Heart left ventricle (tissue), 16 donors: ENCODE data around the gene PRR23C. TPM values are rescaled to one million over a fixed set of nuclear protein-coding genes. Genes with fewer than 3 reads are reported as not detected.

Experiments used
- ATAC-seq, 4 donors: fragments of 200-7000 bp; cut with Tn5 transposase; one replicate each; pipeline ENCODE4 v1.9.1; 2020 to 2022; ENCODE audit warnings: moderate library complexity in 4 of 4, mild to moderate bottlenecking in 3 of 4, moderate number of reproducible peaks in 1 of 4
- DNase-seq, 5 donors: peaks; one replicate each; pipeline ENCODE4 v3.0.0-alpha.2; 2020
- H3K27ac ChIP-seq, 12 donors: fragments of 200-600 bp; sonication (generic) in 4 of 12; one replicate each; pipeline versions ENCODE4 v1.5.0 to v1.8.0; 2016 to 2022; ENCODE audit warnings: mild to moderate bottlenecking in 2 of 12
- H3K27me3 ChIP-seq, 9 donors: fragments of 200-600 bp; sonication (generic) in 2 of 9; one replicate each; pipeline versions ENCODE4 v1.5.1 to v1.8.0; 2016 to 2022; ENCODE audit warnings: mild to moderate bottlenecking in 3 of 9
- H3K36me3 ChIP-seq, 9 donors: fragments of 200-600 bp; sonication (generic) in 2 of 9; one replicate each; pipeline versions ENCODE4 v1.5.0 to v1.8.0; 2018 to 2022; ENCODE audit warnings: mild to moderate bottlenecking in 2 of 9
- H3K4me1 ChIP-seq, 12 donors: fragments of 200-600 bp; sonication (generic) in 4 of 12; one replicate each; pipeline versions ENCODE4 v1.5.0 to v1.8.0; 2016 to 2022; ENCODE audit warnings: mild to moderate bottlenecking in 3 of 12
- H3K4me3 ChIP-seq, 12 donors: fragments of 200-600 bp; sonication (generic) in 4 of 12; one replicate each; pipeline versions ENCODE4 v1.5.0 to v1.8.0; 2017 to 2022; ENCODE audit warnings: mild to moderate bottlenecking in 9 of 12, moderate library complexity in 4 of 12
- H3K9me3 ChIP-seq, 12 donors: fragments of 200-600 bp; sonication (generic) in 4 of 12; one replicate each; pipeline versions ENCODE4 v1.5.0 to v1.8.0; 2016 to 2022; ENCODE audit warnings: mild to moderate bottlenecking in 1 of 12
- POLR2A ChIP-seq, 2 donors: fragments of 450-650 bp; IDR thresholded peaks; one replicate each; pipeline ENCODE4 v1.6.1; 2017; ENCODE audit warnings: antibody characterized with exemption in 2 of 2, mild to moderate bottlenecking in 2 of 2, moderate library complexity in 2 of 2
- WGBS, 4 donors: extraction: QIAGEN DNeasy Blood & Tissue Kit in 2 of 4; methylation state at CpG; one replicate each; pipeline versions ENCODE4 v1.1.5 to v1.1.7; 2013 to 2018; 5-methylcytosine and 5-hydroxymethylcytosine counted together
- intact Hi-C, 10 donors: fragments of 100-400 bp; cut with DNase I; formaldehyde crosslinking; loops; one replicate each; pipeline versions ENCODE4 v1.11.1 to v1.14.2; 2022
- polyA plus RNA-seq, 2 donors: library from polyadenylated mRNA; stranded (reverse); fragments of 200-250 nt; gene quantifications; one replicate each; pipeline ENCODE4 v1.2.3, GENCODE V29; 2013
- total RNA-seq, 9 donors: library from RNA; depleted of rRNA in 2 of 9; stranded (reverse); fragments of >200 nt in 2 of 9; fragmentation: NEBNext Ultra II Directional in 3 of 9; extraction: Animal tissue kit (Norgen Biotek cat#: 25700) in 3 of 9; gene quantifications; one replicate each; pipeline versions ENCODE4 v1.1.0 to v1.2.4, GENCODE V29; 2016 to 2023
- TF ChIP-seq, protein P1 (sequence below), 12 donors: fragments of 200-600 bp; sonication (generic) in 4 of 12; IDR thresholded peaks; one replicate each; pipeline versions ENCODE4 v1.5.0 to v1.8.0; 2018 to 2022; ENCODE audit warnings: antibody characterized with exemption in 12 of 12, mild to moderate bottlenecking in 5 of 12
- donor health status: ischemic (EF 13 %, LVEDD 7.1; RV severe dilation, severe dysfunction).
- donor health status: healthy with polysubstance abuse.
- donor health status: DM: no; HTN: yes; CAD: no.
- donor health status: DM: no; HTN: no; CAD: no.
- donor health status: ischemic (EF 25% LVEDD 6.9; RV normal size, moderate dysfunction).
- donor health status: ischemic (EF 25% LVEDD 5.7; RV mildly dilated, moderate dysfunction).
- donor health status: healthy.
- donor health status: DM: yes; HTN: yes; CAD: no.
- donor health status: ischemic (EF 35%, LVEDD 5.7; RV mildly dilated, moderate dysfunction).
- donor health status: nonischemic (EF 11% LVEDD 7.7; RV severe dilation, severe dysfunction).
- donor health status: DM: yes; HTN: yes; CAD: no.
- donor health status: PGD.
- donor health status: ischemic (EF 29% LVEDD 5.4; RV normal size, mild dysfunction).
- donor health status: nonischemic (EF 23%, LVEDD 6.1; RV moderate dilation, normal function).

PRR23C gene
- total and polyA plus RNA-seq, 11 donors: not detected

DNA sequence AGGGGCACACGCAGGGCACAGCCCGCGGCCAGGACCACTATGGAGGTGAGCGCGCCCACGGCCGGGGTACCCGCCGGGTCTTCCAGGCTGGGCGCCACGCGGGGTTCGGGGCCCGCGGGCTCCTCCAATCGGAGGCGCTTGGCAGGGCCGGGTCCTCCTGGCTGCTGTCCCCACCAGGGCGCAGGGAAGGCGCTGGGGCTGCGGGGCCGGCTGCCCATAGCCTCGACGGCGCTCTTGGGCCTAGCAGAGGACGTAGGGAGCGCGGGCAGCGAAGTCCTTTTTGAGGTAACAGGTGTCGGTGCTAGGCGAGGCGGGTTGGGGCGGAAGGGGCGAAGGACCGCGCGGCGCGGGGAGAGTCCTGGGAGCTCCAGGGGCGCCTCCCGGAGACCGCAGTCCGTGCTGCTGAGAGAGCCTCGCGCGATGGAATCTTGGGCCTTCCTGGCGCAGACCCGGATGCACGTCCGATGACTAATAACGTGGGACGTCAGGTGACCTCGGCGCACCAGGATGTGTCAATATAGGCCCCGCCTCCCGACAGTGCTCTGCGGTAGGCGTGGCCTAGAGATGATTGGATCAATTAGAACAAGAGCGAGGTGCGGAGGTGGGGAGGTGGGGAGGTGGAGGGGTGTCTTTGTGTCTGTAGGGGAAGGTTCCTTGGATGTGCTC lies 38.5 kb downstream of the PRR23C start, which contains the start of gene PRR23A:
Gene PRR23A, minus strand, starts transcription at position 218 of the 666 bp plus-strand sequence. Its CDS starts 0 bp downstream, at position 218.
- Histone ChIP-seq H3K27ac (no peak within 1 kb of the TSS), H3K4me1 (no peaks in the 10 kb centered on the region), H3K36me3 (no peaks in the 10 kb centered on the region), H3K4me3 (no peak within 1 kb of the TSS), H3K9me3 (peaks cover 0 to 27% (median 10%) of the 10 kb centered on the region in 12 donors), H3K27me3 (peaks cover 0 to 3% (median 0%) of the 10 kb centered on the region in 9 donors)
- DNase-seq (no peak), ATAC-seq (no peak)
- intact Hi-C loops: no loop called here
- TF ChIP-seq, protein P1, sequence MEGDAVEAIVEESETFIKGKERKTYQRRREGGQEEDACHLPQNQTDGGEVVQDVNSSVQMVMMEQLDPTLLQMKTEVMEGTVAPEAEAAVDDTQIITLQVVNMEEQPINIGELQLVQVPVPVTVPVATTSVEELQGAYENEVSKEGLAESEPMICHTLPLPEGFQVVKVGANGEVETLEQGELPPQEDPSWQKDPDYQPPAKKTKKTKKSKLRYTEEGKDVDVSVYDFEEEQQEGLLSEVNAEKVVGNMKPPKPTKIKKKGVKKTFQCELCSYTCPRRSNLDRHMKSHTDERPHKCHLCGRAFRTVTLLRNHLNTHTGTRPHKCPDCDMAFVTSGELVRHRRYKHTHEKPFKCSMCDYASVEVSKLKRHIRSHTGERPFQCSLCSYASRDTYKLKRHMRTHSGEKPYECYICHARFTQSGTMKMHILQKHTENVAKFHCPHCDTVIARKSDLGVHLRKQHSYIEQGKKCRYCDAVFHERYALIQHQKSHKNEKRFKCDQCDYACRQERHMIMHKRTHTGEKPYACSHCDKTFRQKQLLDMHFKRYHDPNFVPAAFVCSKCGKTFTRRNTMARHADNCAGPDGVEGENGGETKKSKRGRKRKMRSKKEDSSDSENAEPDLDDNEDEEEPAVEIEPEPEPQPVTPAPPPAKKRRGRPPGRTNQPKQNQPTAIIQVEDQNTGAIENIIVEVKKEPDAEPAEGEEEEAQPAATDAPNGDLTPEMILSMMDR (IDR thresholded peaks at IDR 0.05): no peak
- no peak for TF ChIP-seq POLR2A (IDR thresholded peaks at IDR 0.05)
- 61 to 74% (median 69%) methylated on average over 41 to 60 of the region's 60 CpGs for WGBS, 4 donors

DNA sequence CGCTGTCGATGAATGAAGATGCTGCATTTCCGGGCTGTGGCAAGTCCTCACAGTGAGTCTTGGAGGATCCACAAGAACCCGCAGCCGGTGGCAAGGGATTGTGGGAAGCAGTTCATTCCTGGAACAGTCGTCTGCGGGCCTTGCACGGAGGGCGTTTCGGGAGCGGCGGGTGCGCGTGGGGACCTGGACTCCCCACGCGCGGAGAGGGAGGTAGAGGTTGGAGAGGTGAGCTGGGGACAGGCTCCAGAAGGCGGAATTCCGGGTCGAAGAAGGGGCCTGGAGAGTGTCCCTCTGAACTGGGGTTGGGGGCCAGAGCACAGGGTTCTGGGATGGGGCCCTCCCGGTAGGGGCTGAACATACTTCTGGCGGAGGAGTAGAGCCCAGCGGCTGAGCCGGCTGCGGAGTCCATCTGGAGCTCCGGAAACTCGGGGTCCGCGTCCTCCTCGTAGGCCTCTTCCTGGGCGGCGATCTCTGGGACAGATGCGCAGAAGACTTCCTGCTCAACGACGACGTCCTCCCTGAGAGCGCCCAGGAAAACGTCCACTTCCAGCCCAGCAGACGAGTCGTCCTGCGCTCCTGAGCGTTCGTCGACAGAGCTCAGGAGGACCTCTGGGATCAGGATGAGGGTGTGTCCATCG lies 39.2 kb downstream of the PRR23C start:
- peaks cover 0 to 9% (median 0%) of the 10 kb centered on the region in 9 donors for H3K27me3 ChIP-seq
- peaks cover 0 to 33% (median 11%) of the 10 kb centered on the region in 12 donors for H3K9me3 ChIP-seq
- WGBS, 4 donors: 78 to 92% (median 81%) methylated on average over 43 to 45 of the region's 45 CpGs
- intact Hi-C loops: no loop called here
- TF ChIP-seq POLR2A (IDR thresholded peaks at IDR 0.05): no peak
- TF ChIP-seq, protein P1 (IDR thresholded peaks at IDR 0.05): no peak
- no peak overlapping the region for H3K27ac ChIP-seq
- no peaks in the 10 kb centered on the region for H3K4me1 ChIP-seq
- H3K4me3 ChIP-seq: no peak overlapping the region
- DNase-seq: no peak
- no peaks in the 10 kb centered on the region for H3K36me3 ChIP-seq
- no peak for ATAC-seq

- H3K27me3 ChIP-seq: peaks cover 0 to 20% (median 0%) of the 10 kb centered on the region in 9 donors
- WGBS, 4 donors: 68 to 83% (median 80%) methylated on average over 1 of the region's 1 CpG
- no peak for TF ChIP-seq POLR2A (IDR thresholded peaks at IDR 0.05)
- no peaks in the 10 kb centered on the region for H3K4me1 ChIP-seq
- no peak for ATAC-seq
- peaks cover 0 to 13% (median 0%) of the 10 kb centered on the region in 12 donors for H3K9me3 ChIP-seq
- no peak for DNase-seq
- no peak overlapping the region for H3K27ac ChIP-seq
- H3K4me3 ChIP-seq: no peak overlapping the region
- no peaks in the 10 kb centered on the region for H3K36me3 ChIP-seq
- intact Hi-C loops: no loop called here
These were observed 49.0 kb downstream of the PRR23C start for GRCh38 chr3:138995706-138996105.

Other genes with a start within 250 kb of the PRR23C start
- 10 to 100 TPM; 23.4 to 38.1 (median 29.4) TPM for gene PIK3CB, start 210.0 kb downstream of the PRR23C start, total RNA-seq
- gene PIK3CB, start 210.0 kb downstream of the PRR23C start, polyA plus RNA-seq: 10 to 100 TPM in 1 of 2 donors, 1 to 10 TPM in 1; 6.9 to 30.5 TPM
- not detected for gene FOXL2, start 97.8 kb downstream of the PRR23C start, total RNA-seq
- not detected for gene FOXL2, start 97.8 kb downstream of the PRR23C start, polyA plus RNA-seq
- under 1 TPM in 1 of 9 donors, not detected in 8; 0.25 TPM for gene FOXL2NB, start 97.7 kb downstream of the PRR23C start, total RNA-seq
- gene FOXL2NB, start 97.7 kb downstream of the PRR23C start, polyA plus RNA-seq: not detected
- gene PRR23A, start 38.6 kb downstream of the PRR23C start, total RNA-seq: not detected
- not detected for gene PRR23A, start 38.6 kb downstream of the PRR23C start, polyA plus RNA-seq
- gene PRR23B, start 24.0 kb downstream of the PRR23C start, total RNA-seq: not detected
- gene PRR23B, start 24.0 kb downstream of the PRR23C start, polyA plus RNA-seq: not detected